ENCODE data around the gene ERMN. TPM values are rescaled to one million over a fixed set of nuclear protein-coding genes. Genes with fewer than 3 reads are reported as not detected.

ERMN gene
- total and polyA plus RNA-seq, 2 donors (not counting 1 experiment from before 2014, with no cell fraction given), result 0.17 TPM; not detected in 1

DNA sequence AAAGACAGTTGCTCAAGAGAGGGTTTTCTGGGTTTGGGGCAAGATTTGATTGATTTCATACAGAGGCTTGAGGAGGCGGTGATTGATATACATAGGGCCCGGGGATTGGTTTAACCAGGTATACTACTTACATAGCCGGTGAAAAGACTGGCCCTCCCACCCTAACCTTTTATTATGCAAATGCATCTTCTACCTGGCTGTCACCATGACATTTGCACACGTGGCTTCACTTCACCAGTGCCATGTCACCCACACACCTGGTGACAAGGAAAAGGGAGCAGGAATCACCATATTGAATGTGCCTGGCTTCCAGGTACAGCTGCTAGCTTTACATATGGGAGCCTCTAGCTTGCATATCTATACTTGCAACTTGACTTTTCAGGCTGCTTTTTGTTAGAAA lies 9.7 kb downstream of the ERMN start:
- peaks cover 9% of the 10 kb centered on the region for H3K4me1 ChIP-seq (ENCODE audit: control insufficient read depth, extremely low read depth, insufficient read depth, low read length)
- H4K20me1 ChIP-seq (ENCODE audit: control insufficient read depth, extremely low read depth, insufficient read depth, low read length), result no peaks in the 10 kb centered on the region
- no peak overlapping the region for H3K9ac ChIP-seq (ENCODE audit: insufficient read depth, low read length)
- no peaks in the 10 kb centered on the region for H3K79me2 ChIP-seq (ENCODE audit: control insufficient read depth, insufficient read depth, low read length)
- no peaks in the 10 kb centered on the region for H3K9me3 ChIP-seq (ENCODE audit: control insufficient read depth, insufficient read depth, low read depth, low read length)
- no peak for DNase-seq (ENCODE audit: low read depth in 2 of 2)
- no peak for TF ChIP-seq EZH2 (IDR thresholded peaks at IDR 0.05; ENCODE audit: low read length, missing control alignments)
- H2AFZ ChIP-seq (ENCODE audit: low read length), result no peak overlapping the region
- no peak overlapping the region for H3K4me2 ChIP-seq (ENCODE audit: extremely low read depth, insufficient read depth, low read length)
- H3K27ac ChIP-seq (ENCODE audit: insufficient read depth, low read length), result no peak overlapping the region
- no peaks in the 10 kb centered on the region for H3K36me3 ChIP-seq (ENCODE audit: control insufficient read depth, insufficient read depth, low read length)
- H3K27me3 ChIP-seq (ENCODE audit: control insufficient read depth, insufficient read depth, low read length), result no peaks in the 10 kb centered on the region
- H3K4me3 ChIP-seq (replicated peaks in 1 of 4; ENCODE audit: control extremely low read depth in 1 of 4, insufficient read depth in 1 of 4, low read depth in 3 of 4, low read length in 4 of 4), result no peak overlapping the region

DNA sequence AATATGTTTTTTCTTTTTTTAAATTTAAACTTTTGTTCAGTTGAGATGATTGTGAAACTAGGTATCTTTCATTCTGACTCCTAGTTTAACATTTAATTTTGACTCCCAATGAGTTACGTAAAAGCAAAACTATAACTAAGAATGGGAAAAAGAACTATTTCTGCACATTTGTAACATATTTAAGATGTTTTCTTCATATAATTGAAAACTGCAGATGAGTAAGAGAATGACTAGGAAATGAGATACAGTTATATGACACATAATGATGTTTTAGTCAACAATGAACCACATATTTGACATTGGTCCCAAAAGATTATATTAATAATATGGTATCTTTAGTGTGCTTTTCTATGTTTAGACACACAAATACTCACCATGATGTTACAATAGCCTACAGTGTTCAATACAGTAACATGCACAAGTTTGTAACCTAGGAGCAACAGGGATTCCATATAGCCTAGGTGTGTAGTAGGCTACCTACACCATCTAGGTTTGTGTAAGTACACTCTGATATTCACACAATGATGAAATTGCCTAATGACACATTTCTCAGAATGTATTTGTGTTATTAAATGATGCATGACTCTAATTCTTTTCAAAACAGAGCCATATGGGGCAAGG lies 12.6 kb downstream of the ERMN start:
- TF ChIP-seq, protein P1, sequence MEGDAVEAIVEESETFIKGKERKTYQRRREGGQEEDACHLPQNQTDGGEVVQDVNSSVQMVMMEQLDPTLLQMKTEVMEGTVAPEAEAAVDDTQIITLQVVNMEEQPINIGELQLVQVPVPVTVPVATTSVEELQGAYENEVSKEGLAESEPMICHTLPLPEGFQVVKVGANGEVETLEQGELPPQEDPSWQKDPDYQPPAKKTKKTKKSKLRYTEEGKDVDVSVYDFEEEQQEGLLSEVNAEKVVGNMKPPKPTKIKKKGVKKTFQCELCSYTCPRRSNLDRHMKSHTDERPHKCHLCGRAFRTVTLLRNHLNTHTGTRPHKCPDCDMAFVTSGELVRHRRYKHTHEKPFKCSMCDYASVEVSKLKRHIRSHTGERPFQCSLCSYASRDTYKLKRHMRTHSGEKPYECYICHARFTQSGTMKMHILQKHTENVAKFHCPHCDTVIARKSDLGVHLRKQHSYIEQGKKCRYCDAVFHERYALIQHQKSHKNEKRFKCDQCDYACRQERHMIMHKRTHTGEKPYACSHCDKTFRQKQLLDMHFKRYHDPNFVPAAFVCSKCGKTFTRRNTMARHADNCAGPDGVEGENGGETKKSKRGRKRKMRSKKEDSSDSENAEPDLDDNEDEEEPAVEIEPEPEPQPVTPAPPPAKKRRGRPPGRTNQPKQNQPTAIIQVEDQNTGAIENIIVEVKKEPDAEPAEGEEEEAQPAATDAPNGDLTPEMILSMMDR (conservative IDR thresholded peaks at IDR 0.05 in 1 of 2, IDR thresholded peaks at IDR 0.05 in 1 of 2; ENCODE audit: low read depth in 1 of 2, low read length in 2 of 2), result no peak
- TF ChIP-seq EZH2 (IDR thresholded peaks at IDR 0.05; ENCODE audit: low read length, missing control alignments), result no peak
- Histone ChIP-seq H2AFZ (ENCODE audit: low read length) (no peak overlapping the region), H3K27me3 (ENCODE audit: control insufficient read depth, insufficient read depth, low read length) (no peaks in the 10 kb centered on the region), H3K4me2 (ENCODE audit: extremely low read depth, insufficient read depth, low read length) (peak overlapping the region; percentile 45), H3K79me2 (ENCODE audit: control insufficient read depth, insufficient read depth, low read length) (no peaks in the 10 kb centered on the region), H3K4me3 (replicated peaks in 1 of 4; ENCODE audit: control extremely low read depth in 1 of 4, insufficient read depth in 1 of 4, low read depth in 3 of 4, low read length in 4 of 4) (no peak overlapping the region), H3K36me3 (ENCODE audit: control insufficient read depth, insufficient read depth, low read length) (no peaks in the 10 kb centered on the region), H4K20me1 (ENCODE audit: control insufficient read depth, extremely low read depth, insufficient read depth, low read length) (no peaks in the 10 kb centered on the region), H3K9ac (ENCODE audit: insufficient read depth, low read length) (no peak overlapping the region), H3K4me1 (ENCODE audit: control insufficient read depth, extremely low read depth, insufficient read depth, low read length) (peaks cover 9% of the 10 kb centered on the region), H3K9me3 (ENCODE audit: control insufficient read depth, insufficient read depth, low read depth, low read length) (no peaks in the 10 kb centered on the region), H3K27ac (ENCODE audit: insufficient read depth, low read length) (peak overlapping the region; percentile 57)
- DNase-seq (ENCODE audit: low read depth in 2 of 2), result no peak

DNA sequence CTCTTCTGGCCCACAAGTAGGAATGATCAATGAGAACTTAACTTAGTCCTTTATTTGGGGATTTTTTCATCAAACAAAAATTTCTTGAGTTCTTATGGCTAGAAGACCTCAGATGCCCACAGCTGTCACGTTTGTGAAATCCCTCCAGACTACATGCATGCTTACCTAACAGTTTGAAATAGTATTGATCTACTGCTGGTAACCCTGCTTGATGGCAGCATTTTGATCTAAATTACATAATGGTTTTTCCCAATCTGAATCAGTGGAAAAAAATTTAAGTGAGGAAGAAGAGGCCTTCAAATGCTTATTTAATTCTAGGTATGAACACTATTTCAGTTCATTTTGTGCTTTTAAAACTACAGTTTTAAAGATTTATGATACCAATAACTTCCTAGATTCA lies 13.9 kb downstream of the ERMN start:
- TF ChIP-seq, protein P1 (conservative IDR thresholded peaks at IDR 0.05 in 1 of 2, IDR thresholded peaks at IDR 0.05 in 1 of 2; ENCODE audit: low read depth in 1 of 2, low read length in 2 of 2), result no peak
- TF ChIP-seq EZH2 (IDR thresholded peaks at IDR 0.05; ENCODE audit: low read length, missing control alignments), result no peak
- no peaks in the 10 kb centered on the region for H4K20me1 ChIP-seq (ENCODE audit: control insufficient read depth, extremely low read depth, insufficient read depth, low read length)
- H2AFZ ChIP-seq (ENCODE audit: low read length), result no peak overlapping the region
- no peaks in the 10 kb centered on the region for H3K27me3 ChIP-seq (ENCODE audit: control insufficient read depth, insufficient read depth, low read length)
- H3K27ac ChIP-seq (ENCODE audit: insufficient read depth, low read length), result no peak overlapping the region
- H3K9me3 ChIP-seq (ENCODE audit: control insufficient read depth, insufficient read depth, low read depth, low read length), result no peaks in the 10 kb centered on the region
- no peak overlapping the region for H3K4me3 ChIP-seq (replicated peaks in 1 of 4; ENCODE audit: control extremely low read depth in 1 of 4, insufficient read depth in 1 of 4, low read depth in 3 of 4, low read length in 4 of 4)
- no peak overlapping the region for H3K4me2 ChIP-seq (ENCODE audit: extremely low read depth, insufficient read depth, low read length)
- peaks cover 9% of the 10 kb centered on the region for H3K4me1 ChIP-seq (ENCODE audit: control insufficient read depth, extremely low read depth, insufficient read depth, low read length)
- no peak for DNase-seq (ENCODE audit: low read depth in 2 of 2)
- no peak overlapping the region for H3K9ac ChIP-seq (ENCODE audit: insufficient read depth, low read length)
- H3K36me3 ChIP-seq (ENCODE audit: control insufficient read depth, insufficient read depth, low read length), result no peaks in the 10 kb centered on the region
- H3K79me2 ChIP-seq (ENCODE audit: control insufficient read depth, insufficient read depth, low read length), result no peaks in the 10 kb centered on the region

Data from fibroblast of lung (primary cell).